Kidney tubule cell (primary cell): ENCODE data around the gene MYO10.
A peak's percentile ranks its signal among the peaks of the same experiment; 100 is the strongest.
"Not testable (repeated sequence)": the region's sequence is repeated elsewhere in the genome, so short reads cannot be mapped to it uniquely, and the experiment has no call there.

Source experiments
- DNase-seq: peaks from one replicate; pipeline ENCODE4 v3.0.0-alpha.2; 2018; ENCODE audit warnings: low spot score

The MYO10 gene

DNA sequence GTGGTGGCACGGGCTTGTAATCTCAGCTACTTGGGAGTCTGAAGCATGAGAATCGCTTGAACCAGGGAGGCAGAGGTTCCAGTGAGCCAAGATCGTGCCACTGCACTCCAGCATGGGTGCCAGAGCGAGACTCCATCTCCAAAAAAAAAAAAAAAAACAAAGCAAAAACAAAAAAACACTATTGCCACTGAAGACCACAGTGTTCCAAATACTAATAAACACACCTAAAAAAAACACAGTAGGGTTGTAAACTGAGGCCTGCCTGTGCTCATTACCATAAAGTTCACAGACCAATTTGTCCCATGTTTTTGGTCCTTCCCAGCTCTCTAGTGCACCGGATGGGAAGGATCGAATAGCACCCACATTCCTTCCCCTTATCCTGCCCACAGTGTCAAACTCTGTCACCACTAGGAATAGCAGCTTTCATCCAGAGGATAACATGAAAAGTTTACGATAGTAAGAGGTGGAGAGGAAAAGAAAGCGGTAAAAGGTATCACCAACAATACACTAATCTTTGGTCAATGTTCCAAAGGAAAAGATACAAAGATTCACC lies 49.2 kb downstream of the MYO10 start:
- DNase-seq: no peak

GRCh38 chr5:16886366-16886736 lies 49.7 kb downstream of the MYO10 start:
- DNase-seq: no peak

DNA sequence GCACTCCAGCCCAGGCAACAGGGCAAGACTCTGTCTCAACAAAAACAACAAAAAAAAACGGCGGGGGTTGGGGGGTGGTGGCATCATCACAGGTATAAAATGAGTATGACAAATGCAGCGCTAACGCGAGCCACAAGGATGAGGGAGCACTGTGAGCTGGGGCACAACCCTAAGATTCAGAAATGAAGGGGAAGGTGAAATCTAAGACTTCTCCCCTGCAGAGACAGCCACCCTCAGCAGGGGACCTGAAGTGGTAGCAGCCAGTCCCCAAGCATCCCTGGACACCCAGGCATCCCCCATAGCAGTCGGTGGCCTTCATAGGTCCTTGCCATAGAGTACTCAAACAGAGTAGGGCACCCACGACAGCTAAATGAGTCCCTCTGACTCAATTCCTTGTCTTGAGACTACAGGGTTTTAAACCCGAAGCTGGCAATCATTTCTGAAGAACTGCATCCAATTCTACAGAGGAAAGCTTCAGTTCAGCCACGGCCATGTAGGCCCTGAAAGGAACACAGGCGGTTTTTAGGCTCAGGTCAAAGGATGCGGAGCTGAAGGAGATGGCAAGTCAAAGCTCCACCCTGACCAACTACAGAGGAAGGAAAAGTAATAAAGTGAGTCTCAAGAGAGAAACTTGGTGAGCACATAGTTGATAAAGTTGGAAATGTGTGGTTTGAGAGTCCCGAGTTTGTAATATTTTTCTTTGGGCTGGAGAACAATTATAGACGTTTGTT lies 50.3 kb downstream of the MYO10 start:
- no peak for DNase-seq

- no peak for DNase-seq
Observed at GRCh38 chr5:16884595-16884994, 51.5 kb downstream of the MYO10 start.

- DNase-seq: no peak
Observed at GRCh38 chr5:16883806-16884205, 52.3 kb downstream of the MYO10 start.

- DNase-seq: no peak
Observed at GRCh38 chr5:16883176-16883575, 52.9 kb downstream of the MYO10 start.

- DNase-seq: no peak
Observed at GRCh38 chr5:16881251-16881650, 54.8 kb downstream of the MYO10 start.

GRCh38 chr5:16880547-16880946 lies 55.5 kb downstream of the MYO10 start:
- DNase-seq: no peak

- no peak for DNase-seq
Observed at GRCh38 chr5:16879650-16880049, 56.4 kb downstream of the MYO10 start.

DNA sequence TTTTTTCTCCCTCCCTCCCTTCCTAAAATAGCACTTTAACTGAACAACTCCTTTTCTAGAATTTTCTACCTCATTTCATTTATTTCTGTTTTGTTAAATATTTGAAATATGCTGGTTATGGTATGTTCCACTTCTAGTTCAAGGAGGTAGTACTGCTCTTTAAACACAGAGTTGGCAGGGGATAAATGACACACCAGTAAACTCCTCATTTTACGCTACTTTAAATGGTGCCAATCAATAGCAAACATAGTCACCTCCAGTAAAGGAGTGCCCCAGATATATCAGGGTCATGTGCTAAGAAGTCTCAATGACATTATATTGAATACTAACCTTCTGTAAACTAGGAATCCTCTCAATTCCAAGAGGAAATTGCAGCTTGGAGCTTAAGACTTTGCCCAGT lies 56.9 kb downstream of the MYO10 start:
- no peak for DNase-seq

- DNase-seq: no peak
Observed at GRCh38 chr5:16877267-16877935, 58.7 kb downstream of the MYO10 start.

- not testable (repeated sequence) for DNase-seq
Observed at GRCh38 chr5:16874424-16874823, 61.7 kb downstream of the MYO10 start.

DNA sequence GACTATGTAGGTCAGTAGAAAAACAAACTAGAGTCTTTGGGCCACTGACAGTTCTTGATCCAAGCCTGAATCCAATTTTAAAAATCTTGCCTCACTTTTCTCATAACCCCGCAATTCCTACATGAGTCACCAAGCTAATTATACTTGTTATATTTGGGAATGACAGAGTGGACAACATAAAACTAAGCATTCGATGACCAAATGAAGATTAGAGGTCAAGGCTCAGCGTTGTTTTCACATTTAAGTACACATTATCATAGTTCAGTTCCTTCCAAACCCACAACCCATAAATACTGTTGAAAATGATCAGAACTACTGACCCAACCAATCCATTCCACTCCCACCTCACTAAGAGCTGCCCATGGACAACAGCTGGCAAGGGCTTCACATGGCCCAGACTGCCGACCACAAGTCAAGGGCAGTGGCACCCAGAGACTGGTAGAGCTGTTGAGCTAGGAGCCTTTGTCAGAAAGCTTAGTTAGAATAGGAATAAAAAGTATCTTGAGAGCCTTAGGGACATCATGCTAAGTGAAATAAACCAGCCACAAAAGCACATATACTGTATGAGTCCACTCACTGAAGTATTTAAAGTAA lies 64.2 kb downstream of the MYO10 start:
- no peak for DNase-seq

GRCh38 chr5:16870878-16871277 lies 65.2 kb downstream of the MYO10 start:
- no peak for DNase-seq

- peak; percentile 62 for DNase-seq
Observed at GRCh38 chr5:16869821-16870796, 66.0 kb downstream of the MYO10 start.

DNA sequence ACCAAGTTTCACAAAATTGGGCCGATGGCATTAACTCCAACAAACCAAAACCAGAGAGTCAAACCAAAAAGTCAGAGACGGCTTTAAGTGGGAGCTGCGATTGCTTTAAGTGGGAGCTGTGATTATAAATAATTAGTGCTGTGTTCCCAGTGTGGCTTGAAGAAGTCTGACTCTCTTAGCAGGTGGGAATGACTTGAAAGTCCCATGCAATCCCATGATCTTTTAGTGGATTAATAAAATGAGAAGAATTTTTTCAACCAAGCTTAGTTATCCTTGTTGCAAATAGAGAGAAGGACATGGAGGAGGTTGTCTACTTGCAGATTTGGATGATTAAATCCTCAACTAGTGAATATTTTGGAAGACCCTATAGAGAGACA lies 68.5 kb downstream of the MYO10 start:
- DNase-seq: no peak

GRCh38 chr5:16866795-16867576 lies 69.1 kb downstream of the MYO10 start:
- peak; percentile 62 for DNase-seq

DNA sequence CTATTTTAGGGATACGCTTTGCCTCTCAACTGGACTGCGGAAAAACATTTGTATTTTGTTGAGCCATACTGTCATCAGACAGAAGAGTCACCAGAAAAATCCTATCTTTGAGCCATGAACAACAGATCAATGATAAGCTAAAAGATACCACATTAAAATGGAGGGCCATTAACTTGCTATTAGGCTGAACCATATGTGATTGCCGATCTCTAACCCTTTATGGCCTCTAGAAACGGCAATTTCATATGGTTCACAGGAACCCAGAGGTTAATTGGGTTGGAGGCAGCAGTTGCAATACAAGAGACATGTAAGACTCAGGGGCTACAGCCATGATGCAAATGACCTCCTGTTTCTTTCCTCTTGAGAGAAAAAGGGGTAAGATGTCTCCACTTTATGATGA lies 69.8 kb downstream of the MYO10 start:
- DNase-seq: no peak

- no peak for DNase-seq
Observed at GRCh38 chr5:16865151-16865550, 70.9 kb downstream of the MYO10 start.

GRCh38 chr5:16864631-16865131 lies 71.4 kb downstream of the MYO10 start:
- DNase-seq: no peak

GRCh38 chr5:16863469-16863946 lies 72.6 kb downstream of the MYO10 start:
- DNase-seq: no peak
